Common myeloid progenitor, CD34-positive (primary cell): ENCODE data around the gene SKA1.

ENCODE experiments used
- CTCF ChIA-PET: fragments of 350-600 bp; sonication (Branson Sonifier 250); formaldehyde crosslinking; loops from one replicate; lab custom pipeline; 2021; ENCODE audit warnings: antibody characterized with exemption; lab: Charles Lee
- POLR2A ChIA-PET: fragments of 350-600 bp; sonication (Branson Sonifier 250); formaldehyde crosslinking; loops from one replicate; lab custom pipeline; 2021; ENCODE audit warnings: antibody characterized with exemption; lab: Charles Lee
- DNase-seq, 3 donors: peaks; one replicate each; pipeline versions ENCODE4 v3.0.0 to v3.0.0-alpha.2; 2013
- H3K27ac ChIP-seq, 2 experiments: 1 replicate in 1 of 2; 2 replicates in 1 of 2; pipeline ENCODE4 v1.7.0; 2013; ENCODE audit warnings: inconsistent platforms in 2 of 2, low read length in 2 of 2, mild to moderate bottlenecking in 2 of 2, low read depth in 1 of 2, moderate library complexity in 1 of 2; ENCODE audit not compliant: severe bottlenecking in 2 of 2, insufficient read depth in 1 of 2, poor library complexity in 1 of 2
- H3K27me3 ChIP-seq, 5 experiments: replicated peaks in 2 of 5; 1 replicate in 3 of 5; 2 replicates in 2 of 5; pipeline versions ENCODE4 v1.6.1 to v1.7.0; 2013; ENCODE audit warnings: low read length in 4 of 5, mild to moderate bottlenecking in 2 of 5, moderate library complexity in 2 of 5, inconsistent platforms in 1 of 5; ENCODE audit not compliant: insufficient read depth in 5 of 5, control insufficient read depth in 4 of 5
- H3K36me3 ChIP-seq, 4 experiments: 1 replicate in 2 of 4; 2 replicates in 2 of 4; pipeline versions ENCODE4 v1.6.1 to v1.7.0; 2013; ENCODE audit warnings: low read length in 3 of 4, control low read depth in 1 of 4, mild to moderate bottlenecking in 1 of 4; ENCODE audit not compliant: control insufficient read depth in 4 of 4, insufficient read depth in 4 of 4
- H3K4me1 ChIP-seq, 4 experiments: 1 replicate in 3 of 4; 2 replicates in 1 of 4; pipeline versions ENCODE4 v1.6.1 to v1.7.1; 2013; ENCODE audit warnings: low read length in 3 of 4, mild to moderate bottlenecking in 3 of 4, control low read depth in 1 of 4, inconsistent platforms in 1 of 4, moderate library complexity in 1 of 4; ENCODE audit not compliant: control insufficient read depth in 4 of 4, insufficient read depth in 4 of 4; ENCODE audit errors: control extremely low read depth in 1 of 4
- H3K4me3 ChIP-seq, 7 experiments: 1 replicate in 4 of 7; 2 replicates in 3 of 7; pipeline versions ENCODE4 v1.5.1 to v1.7.0; 2013; ENCODE audit warnings: mild to moderate bottlenecking in 7 of 7, low read length in 6 of 7, moderate library complexity in 6 of 7, inconsistent platforms in 2 of 7, low read depth in 2 of 7, control low read depth in 1 of 7; ENCODE audit not compliant: insufficient read depth in 4 of 7, control insufficient read depth in 1 of 7; ENCODE audit errors: extremely low read depth in 1 of 7
- H3K9me3 ChIP-seq, 5 experiments: 1 replicate in 4 of 5; 2 replicates in 1 of 5; pipeline versions ENCODE4 v1.6.1 to v1.7.1; 2013; ENCODE audit warnings: low read length in 4 of 5, mild to moderate bottlenecking in 2 of 5, inconsistent platforms in 1 of 5, low read depth in 1 of 5, moderate library complexity in 1 of 5; ENCODE audit not compliant: control insufficient read depth in 4 of 5, insufficient read depth in 2 of 5; ENCODE audit errors: control extremely low read depth in 1 of 5
- WGBS: methylation state at CpG from one replicate; pipeline ENCODE4 v1.1.5; 2013; ENCODE audit not compliant: insufficient coverage; 5-methylcytosine and 5-hydroxymethylcytosine counted together

Gene SKA1

GRCh38 chr18:50388988-50389387, 14.1 kb downstream of the SKA1 start:
- WGBS, result no CpG with 5 or more reads among the region's 2 CpGs
- POLR2A ChIA-PET, result no interaction called here
- no peak overlapping the region for H3K27ac ChIP-seq
- peaks cover 2 to 15% (median 6%) of the 10 kb centered on the region in 4 experiments for H3K36me3 ChIP-seq
- no peaks in the 10 kb centered on the region for H3K9me3 ChIP-seq
- no peak overlapping the region for H3K4me3 ChIP-seq
- H3K27me3 ChIP-seq, result no peaks in the 10 kb centered on the region
- CTCF ChIA-PET, result no interaction called here
- H3K4me1 ChIP-seq, result no peaks in the 10 kb centered on the region
- DNase-seq, result no peak

GRCh38 chr18:50393802-50394201, 19.0 kb downstream of the SKA1 start:
- CTCF ChIA-PET, result no interaction called here
- WGBS, result 100% methylated on average over 3 of the region's 3 CpGs
- POLR2A ChIA-PET, result no interaction called here
- no peaks in the 10 kb centered on the region for H3K4me1 ChIP-seq
- no peak overlapping the region for H3K4me3 ChIP-seq
- H3K9me3 ChIP-seq, result no peaks in the 10 kb centered on the region
- H3K27me3 ChIP-seq, result peaks cover 0 to 18% (median under 1%) of the 10 kb centered on the region in 5 experiments
- no peak for DNase-seq
- H3K36me3 ChIP-seq, result peaks cover 0 to 9% (median 3%) of the 10 kb centered on the region in 4 experiments
- H3K27ac ChIP-seq, result no peak overlapping the region

GRCh38 chr18:50395093-50395492, 20.2 kb downstream of the SKA1 start:
- POLR2A ChIA-PET, result no interaction called here
- Histone ChIP-seq H3K27ac (no peak overlapping the region), H3K4me3 (no peak overlapping the region), H3K9me3 (no peaks in the 10 kb centered on the region), H3K4me1 (no peaks in the 10 kb centered on the region), H3K36me3 (peaks cover 0 to 9% (median 3%) of the 10 kb centered on the region in 4 experiments), H3K27me3 (peaks cover 0 to 29% (median 9%) of the 10 kb centered on the region in 5 experiments)
- WGBS, result no CpG with 5 or more reads among the region's 2 CpGs
- no peak for DNase-seq
- CTCF ChIA-PET, result no interaction called here

GRCh38 chr18:50396005-50396660, 21.3 kb downstream of the SKA1 start:
- 95% methylated on average over 4 of the region's 5 CpGs for WGBS
- no peaks in the 10 kb centered on the region for H3K9me3 ChIP-seq
- ChIA-PET POLR2A (no interaction called here), CTCF (no interaction called here)
- H3K4me3 ChIP-seq, result no peak overlapping the region
- H3K36me3 ChIP-seq, result peaks cover 0 to 9% (median 3%) of the 10 kb centered on the region in 4 experiments
- peaks cover 0 to 36% (median 14%) of the 10 kb centered on the region in 5 experiments for H3K27me3 ChIP-seq
- DNase-seq, result no peak
- no peak overlapping the region for H3K27ac ChIP-seq
- no peaks in the 10 kb centered on the region for H3K4me1 ChIP-seq

GRCh38 chr18:50397023-50397422, 22.2 kb downstream of the SKA1 start:
- no peak for DNase-seq
- POLR2A ChIA-PET, result no interaction called here
- WGBS, result 100% methylated on average over 3 of the region's 4 CpGs
- no peaks in the 10 kb centered on the region for H3K9me3 ChIP-seq
- CTCF ChIA-PET, result no interaction called here
- H3K4me3 ChIP-seq, result no peak overlapping the region
- no peak overlapping the region for H3K27ac ChIP-seq
- peaks cover 0 to 45% (median 20%) of the 10 kb centered on the region in 5 experiments for H3K27me3 ChIP-seq
- peaks cover 0 to 2% (median 0%) of the 10 kb centered on the region in 4 experiments for H3K4me1 ChIP-seq
- peaks cover 0 to 5% (median 3%) of the 10 kb centered on the region in 4 experiments for H3K36me3 ChIP-seq

GRCh38 chr18:50398099-50398498, 23.3 kb downstream of the SKA1 start:
- Histone ChIP-seq H3K4me1 (peaks cover 0 to 2% (median 0%) of the 10 kb centered on the region in 4 experiments), H3K4me3 (no peak overlapping the region), H3K27ac (no peak overlapping the region), H3K9me3 (no peaks in the 10 kb centered on the region), H3K36me3 (peaks cover 0 to 5% (median 2%) of the 10 kb centered on the region in 4 experiments), H3K27me3 (peaks cover 0 to 56% (median 26%) of the 10 kb centered on the region in 5 experiments)
- ChIA-PET CTCF (no interaction called here), POLR2A (no interaction called here)
- 45% methylated on average over 4 of the region's 10 CpGs for WGBS
- DNase-seq, result no peak

GRCh38 chr18:50398947-50399346, 24.1 kb downstream of the SKA1 start:
- CTCF ChIA-PET, result no interaction called here
- DNase-seq, result no peak
- POLR2A ChIA-PET, result no interaction called here
- no peak overlapping the region for H3K4me3 ChIP-seq
- H3K9me3 ChIP-seq, result no peaks in the 10 kb centered on the region
- H3K4me1 ChIP-seq, result peaks cover 0 to 2% (median 0%) of the 10 kb centered on the region in 4 experiments
- H3K27me3 ChIP-seq, result peaks cover 0 to 64% (median 32%) of the 10 kb centered on the region in 5 experiments
- no peak overlapping the region for H3K27ac ChIP-seq
- peaks cover 0 to 1% (median under 1%) of the 10 kb centered on the region in 4 experiments for H3K36me3 ChIP-seq
- 75% methylated on average over 1 of the region's 1 CpG for WGBS
